ENCODE measurements around the gene SART3. TPM values are rescaled to one million over a fixed set of nuclear protein-coding genes. Genes with fewer than 3 reads are reported as not detected.
A peak's percentile ranks its signal among the peaks of the same experiment; 100 is the strongest.

The SART3 gene
- total and polyA plus RNA-seq, 2 of the 8 experiments (the other 6 are each of a cell fraction or from before 2014, with no cell fraction given) = 16.0 to 103 TPM

GRCh38 chr12:108561852-108562347 lies 927 bp upstream of the SART3 start:
- Histone ChIP-seq H3K9ac (replicated peaks in 1 of 4; ENCODE audit: extremely low read depth in 1 of 4, low read depth in 3 of 4, low read length in 3 of 4) (peak overlapping the region; percentile 92 to 100 (median 100)), H4K20me1 (replicated peaks in 1 of 2; ENCODE audit: control insufficient read depth in 1 of 2, insufficient read depth in 2 of 2, low read length in 2 of 2) (peaks cover 6 to 15% of the 10 kb centered on the region in 2 experiments), H3K79me1 (ENCODE audit: low read depth, low read length) (no peaks in the 10 kb centered on the region; the same call in 1 of the 2 replicates), H2AK5ac (ENCODE audit: low read depth, low read length) (peak overlapping the region; percentile 68; the same call in 1 of the 2 replicates), H2BK5ac (ENCODE audit: low read depth, low read length) (peak overlapping the region; percentile 91), H3K4me3 (ENCODE audit: extremely low read depth in 1 of 4, insufficient read depth in 2 of 4, low read depth in 3 of 4, low read length in 4 of 4) (peak overlapping the region; percentile 84 to 100 (median 94)), H3K36me3 (ENCODE audit: control insufficient read depth in 2 of 4, insufficient read depth in 4 of 4, low read length in 3 of 4) (peaks cover 19 to 43% (median 26%) of the 10 kb centered on the region in 4 experiments), H3K23ac (ENCODE audit: insufficient read length) (no peak overlapping the region), H3K27ac (ENCODE audit: low read depth, low read length) (peak overlapping the region; percentile 99), H3K4ac (replicated peaks; ENCODE audit: insufficient read length, low read depth, low read length) (no peak overlapping the region), H2BK20ac (ENCODE audit: low read length) (no peak overlapping the region), H3K14ac (ENCODE audit: insufficient read length) (no peak overlapping the region), H4K91ac (replicated peaks; ENCODE audit: insufficient read length, low read length) (peak overlapping the region; percentile 86), H3K23me2 (ENCODE audit: low read depth, low read length) (peaks cover 20% of the 10 kb centered on the region), H3K9me3 (ENCODE audit: insufficient read depth in 2 of 2, low read depth in 1 of 2, low read length in 1 of 2) (no peaks in the 10 kb centered on the region), H3K56ac (replicated peaks; ENCODE audit: insufficient read length, low read depth, low read length) (peak overlapping the region; percentile 62), H4K5ac (ENCODE audit: insufficient read length, low read depth, low read length) (peak overlapping the region; percentile 78), H3K4me1 (replicated peaks in 1 of 4; ENCODE audit: control insufficient read depth in 3 of 4, insufficient read depth in 4 of 4, low read length in 3 of 4) (peaks cover 0 to 4% (median 0%) of the 10 kb centered on the region in 4 experiments; a peak in 1 of 7 replicates), H2AFZ (ENCODE audit: low read length) (no peak overlapping the region), H3K79me2 (ENCODE audit: control insufficient read depth in 1 of 2, insufficient read depth in 2 of 2, low read length in 2 of 2) (peaks cover 34 to 54% of the 10 kb centered on the region in 2 experiments), H4K8ac (ENCODE audit: extremely low read depth, insufficient read depth, low read length) (peak overlapping the region; percentile 69; the same call in 1 of the 2 replicates), H2BK12ac (ENCODE audit: low read depth, low read length) (peak overlapping the region; percentile 78), H3K27me3 (replicated peaks in 1 of 4; ENCODE audit: control insufficient read depth in 3 of 4, extremely low read depth in 1 of 4, insufficient read depth in 3 of 4, low read length in 3 of 4) (no peaks in the 10 kb centered on the region), H3K18ac (ENCODE audit: extremely low read depth, low read length) (peak overlapping the region; percentile 78; the same call in 1 of the 2 replicates), H2BK15ac (ENCODE audit: low read length) (0 out of 2 replicates have a peak overlapping the region, but pooled peaks have one; percentile 2), H2BK120ac (replicated peaks; ENCODE audit: low read depth, low read length) (no peak overlapping the region), H3K4me2 (ENCODE audit: insufficient read depth in 1 of 2, low read depth in 2 of 2, low read length in 2 of 2) (peak overlapping the region; percentile 94 to 99)
- FAIRE-seq = no peak
- WGBS, 2 experiments (ENCODE audit: extremely low coverage in 1 of 2, insufficient coverage in 1 of 2, insufficient read length in 1 of 2, insufficient replicate concordance in 2 of 2, low coverage in 1 of 2, low lambda C conversion rate in 2 of 2, missing lambda C conversion rate in 1 of 2) = 3% methylated on average over 15 of the region's 20 CpGs; no CpG with 5 or more reads in 1 of the 2 experiments
- DNase-seq (ENCODE audit: low read depth in 1 of 2, low spot score in 2 of 2) = no peak
- ChIA-PET CTCF (ENCODE audit: partially characterized antibody) (interaction anchor here (0.9 to 24.3 kb wide), 6 partner anchors 25 to 572 kb away, joined by 3 to 523 read pairs (median 4); no protein-coding TSS in a partner anchor), POLR2A (ENCODE audit: partially characterized antibody) (interaction anchor here (0.6 to 4.3 kb wide), 23 partner anchors 13 to 534 kb away, joined by 3 to 40 read pairs (median 4); no protein-coding TSS in a partner anchor)
- TF ChIP-seq CEBPB (IDR thresholded peaks at IDR 0.05; ENCODE audit: low read depth, low read length) (0 out of 2 replicates have a peak, but pooled peaks have one; percentile 4), E2F6 (IDR thresholded peaks at IDR 0.05) (no peak), CHD2 (IDR thresholded peaks at IDR 0.05; ENCODE audit: low read length) (no peak), RXRA (IDR thresholded peaks at IDR 0.05; ENCODE audit: insufficient read depth, low read depth, low read length) (no peak), BACH1 (IDR thresholded peaks at IDR 0.05; ENCODE audit: low read length) (no peak), EZH2 (IDR thresholded peaks at IDR 0.05; ENCODE audit: low read depth, low read length, severe bottlenecking) (no peak), CHD1 (IDR thresholded peaks at IDR 0.05; ENCODE audit: low read depth, low read length) (0 out of 2 replicates have a peak, but pooled peaks have one; percentile 19), POLR2AphosphoS5 (IDR thresholded peaks at IDR 0.05; ENCODE audit: low read depth, low read length) (peak; percentile 77; the same call in 1 of the 2 replicates), PHF8 (conservative IDR thresholded peaks at IDR 0.05; ENCODE audit: low read depth, low read length) (no peak), KDM5A (IDR thresholded peaks at IDR 0.05; ENCODE audit: low read length) (no peak), RAD21 (IDR thresholded peaks at IDR 0.05 in 1 of 2, conservative IDR thresholded peaks at IDR 0.05 in 1 of 2; ENCODE audit: low read depth in 2 of 2, low read length in 2 of 2) (no peak), POU5F1 (IDR thresholded peaks at IDR 0.05; ENCODE audit: low read depth, low read length) (no peak)

Data from H1 (cell line).